Esophagus muscularis mucosa (tissue), 4 donors: ENCODE data around the gene AGPS. TPM values are rescaled to one million over a fixed set of nuclear protein-coding genes. Genes with fewer than 3 reads are reported as not detected.
"Not testable (repeated sequence)": the region's sequence is repeated elsewhere in the genome, so short reads cannot be mapped to it uniquely, and the experiment has no call there.

Experiments
- DNase-seq: peaks from one replicate; pipeline ENCODE4 v3.0.0-alpha.2; 2017; ENCODE audit errors: extremely low spot score
- H3K27ac ChIP-seq, 4 donors: fragments of 200-600 bp; sonication (generic); replicated peaks in 1 of 4; 1 replicate in 3 of 4; 2 replicates in 1 of 4; pipeline ENCODE4 v1.5.1; 2016 to 2019; ENCODE audit warnings: mild to moderate bottlenecking in 1 of 4
- H3K27me3 ChIP-seq, 4 donors: fragments of 200-600 bp; sonication (generic); one replicate each; pipeline versions ENCODE4 v1.5.1 to v1.6.0; 2016 to 2019
- H3K36me3 ChIP-seq, 4 donors: fragments of 200-600 bp; sonication (generic); one replicate each; pipeline ENCODE4 v1.5.1; 2016 to 2019
- H3K4me1 ChIP-seq, 4 donors: fragments of 200-600 bp; sonication (generic); one replicate each; pipeline ENCODE4 v1.5.1; 2016 to 2019
- H3K4me3 ChIP-seq, 4 donors: fragments of 200-600 bp; sonication (generic); 1 replicate in 2 of 4; 2 replicates in 2 of 4; pipeline ENCODE4 v1.5.1; 2016 to 2019; ENCODE audit warnings: mild to moderate bottlenecking in 4 of 4, moderate library complexity in 1 of 4
- H3K9me3 ChIP-seq, 4 donors: fragments of 200-600 bp; sonication (generic); 1 replicate in 3 of 4; 2 replicates in 1 of 4; pipeline ENCODE4 v1.5.1; 2016 to 2019
- EP300 ChIP-seq: sonication (generic); formaldehyde crosslinking; IDR thresholded peaks from one replicate; pipeline ENCODE4 v1.6.1; 2017; ENCODE audit warnings: antibody characterized with exemption
- POLR2A ChIP-seq: fragments of 450-650 bp; IDR thresholded peaks from one replicate; pipeline ENCODE4 v1.6.1; 2017; ENCODE audit warnings: antibody characterized with exemption, moderate library complexity, mild to moderate bottlenecking, low read depth
- POLR2AphosphoS5 ChIP-seq, 2 donors: sonication (generic); formaldehyde crosslinking; IDR thresholded peaks; one replicate each; pipeline ENCODE4 v1.6.1; 2017; ENCODE audit warnings: antibody characterized with exemption in 2 of 2
- whole genome bisulfite sequencing: methylation state at CpG from one replicate; pipeline ENCODE4 v1.1.5; 2018; 5-methylcytosine and 5-hydroxymethylcytosine counted together
- intact Hi-C: fragments of 100-400 bp; cut with DNase I; formaldehyde crosslinking; loops from one replicate; pipeline ENCODE4 v1.15.1; 2023
- total RNA-seq, 4 donors: library from RNA; depleted of rRNA; stranded (reverse); fragments of >200 nt; gene quantifications; one replicate each; pipeline versions ENCODE4 v1.1.0 to v1.2.1, GENCODE V29; 2016
- TF ChIP-seq, protein P1 (sequence below), 3 experiments: fragments of 200-600 bp in 2 of 3; fragments of 450-650 bp in 1 of 3; sonication (generic) in 2 of 3; IDR thresholded peaks; one replicate each; pipeline ENCODE4 v1.5.1; 2017 to 2019; ENCODE audit warnings: antibody characterized with exemption in 3 of 3, mild to moderate bottlenecking in 2 of 3, moderate library complexity in 1 of 3

Gene AGPS
- total RNA-seq, 4 donors from 2014 or later: 26.3 to 46.1 (median 37.0) TPM

GRCh38 chr2:177434475-177434874 lies 41.9 kb downstream of the AGPS start:
- H3K9me3 ChIP-seq: peaks cover 0 to 34% (median 25%) of the 10 kb centered on the region in 4 donors
- peaks cover 0 to 18% (median 3%) of the 10 kb centered on the region in 4 donors for H3K36me3 ChIP-seq
- H3K4me3 ChIP-seq: no peak overlapping the region
- H3K27ac ChIP-seq: no peak overlapping the region
- TF ChIP-seq, protein P1, sequence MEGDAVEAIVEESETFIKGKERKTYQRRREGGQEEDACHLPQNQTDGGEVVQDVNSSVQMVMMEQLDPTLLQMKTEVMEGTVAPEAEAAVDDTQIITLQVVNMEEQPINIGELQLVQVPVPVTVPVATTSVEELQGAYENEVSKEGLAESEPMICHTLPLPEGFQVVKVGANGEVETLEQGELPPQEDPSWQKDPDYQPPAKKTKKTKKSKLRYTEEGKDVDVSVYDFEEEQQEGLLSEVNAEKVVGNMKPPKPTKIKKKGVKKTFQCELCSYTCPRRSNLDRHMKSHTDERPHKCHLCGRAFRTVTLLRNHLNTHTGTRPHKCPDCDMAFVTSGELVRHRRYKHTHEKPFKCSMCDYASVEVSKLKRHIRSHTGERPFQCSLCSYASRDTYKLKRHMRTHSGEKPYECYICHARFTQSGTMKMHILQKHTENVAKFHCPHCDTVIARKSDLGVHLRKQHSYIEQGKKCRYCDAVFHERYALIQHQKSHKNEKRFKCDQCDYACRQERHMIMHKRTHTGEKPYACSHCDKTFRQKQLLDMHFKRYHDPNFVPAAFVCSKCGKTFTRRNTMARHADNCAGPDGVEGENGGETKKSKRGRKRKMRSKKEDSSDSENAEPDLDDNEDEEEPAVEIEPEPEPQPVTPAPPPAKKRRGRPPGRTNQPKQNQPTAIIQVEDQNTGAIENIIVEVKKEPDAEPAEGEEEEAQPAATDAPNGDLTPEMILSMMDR (IDR thresholded peaks at IDR 0.05): no peak
- TF ChIP-seq POLR2AphosphoS5 (IDR thresholded peaks at IDR 0.05) (no peak), EP300 (no peak), POLR2A (no peak)
- H3K27me3 ChIP-seq: no peaks in the 10 kb centered on the region
- no peak for DNase-seq
- no peaks in the 10 kb centered on the region for H3K4me1 ChIP-seq
- 92% methylated on average over 1 of the region's 1 CpG for WGBS
- intact Hi-C loops: no loop called here

DNA sequence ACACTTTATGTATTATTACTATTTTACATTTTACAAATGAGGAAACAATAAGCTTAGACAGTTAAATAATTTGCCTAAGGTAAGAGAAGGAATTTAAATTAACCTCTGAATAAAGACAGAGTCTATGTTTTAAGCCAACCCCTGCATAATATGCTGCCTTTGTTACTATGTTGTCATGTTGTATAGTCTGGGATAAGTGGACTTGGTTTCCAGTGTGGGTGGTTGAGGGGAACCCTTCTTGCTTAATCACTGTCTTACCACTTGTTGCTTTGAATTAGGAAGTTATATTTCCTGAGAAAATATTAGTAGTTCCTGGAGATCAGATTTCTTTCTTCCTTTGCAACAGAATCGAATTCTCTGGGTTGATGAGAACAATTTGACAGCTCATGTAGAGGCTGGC lies 52.6 kb downstream of the AGPS start:
- Histone ChIP-seq H3K9me3 (no peaks in the 10 kb centered on the region), H3K36me3 (peaks cover 17 to 48% (median 19%) of the 10 kb centered on the region in 4 donors), H3K27ac (no peak overlapping the region), H3K4me1 (no peaks in the 10 kb centered on the region), H3K4me3 (no peak overlapping the region), H3K27me3 (no peaks in the 10 kb centered on the region)
- intact Hi-C loops: no loop called here
- 72% methylated on average over 1 of the region's 1 CpG for WGBS
- DNase-seq: no peak
- TF ChIP-seq EP300 (no peak), POLR2AphosphoS5 (IDR thresholded peaks at IDR 0.05) (no peak), POLR2A (no peak)
- TF ChIP-seq, protein P1 (IDR thresholded peaks at IDR 0.05): no peak

- H3K36me3 ChIP-seq: peaks cover 13 to 46% (median 17%) of the 10 kb centered on the region in 4 donors
- TF ChIP-seq, protein P1 (IDR thresholded peaks at IDR 0.05): no peak
- TF ChIP-seq EP300: no peak
- no peak for TF ChIP-seq POLR2AphosphoS5 (IDR thresholded peaks at IDR 0.05)
- TF ChIP-seq POLR2A: no peak
- H3K4me1 ChIP-seq: no peaks in the 10 kb centered on the region
- WGBS: 94% methylated on average over 2 of the region's 2 CpGs
- no peak overlapping the region for H3K27ac ChIP-seq
- no peaks in the 10 kb centered on the region for H3K9me3 ChIP-seq
- H3K27me3 ChIP-seq: no peaks in the 10 kb centered on the region
- H3K4me3 ChIP-seq: no peak overlapping the region
- DNase-seq: no peak
- intact Hi-C loops: no loop called here
Measured at GRCh38 chr2:177448031-177448430, 55.5 kb downstream of the AGPS start.

DNA sequence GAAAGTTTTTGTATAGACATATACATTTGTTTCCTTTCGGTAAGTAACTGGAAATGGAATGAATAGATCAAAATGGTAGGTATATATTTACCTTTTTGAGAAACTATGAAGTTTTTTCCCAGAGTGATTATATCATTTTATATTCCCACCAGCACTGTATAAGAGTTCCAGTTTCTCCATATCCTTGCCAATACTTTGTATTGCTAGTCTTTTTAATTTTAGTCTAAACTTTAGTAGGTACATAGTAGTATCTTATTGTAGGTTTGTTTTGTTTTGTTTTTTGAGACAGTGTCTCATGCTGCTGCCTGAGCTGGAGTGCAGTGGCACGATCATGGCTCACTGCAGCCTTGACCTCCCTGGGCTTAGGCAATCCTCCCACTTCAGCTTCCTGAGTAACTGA lies 56.6 kb downstream of the AGPS start:
- Histone ChIP-seq H3K9me3 (no peaks in the 10 kb centered on the region), H3K27me3 (no peaks in the 10 kb centered on the region), H3K4me1 (no peaks in the 10 kb centered on the region), H3K27ac (no peak overlapping the region), H3K36me3 (peaks cover 13 to 47% (median 17%) of the 10 kb centered on the region in 4 donors), H3K4me3 (no peak overlapping the region)
- no peak for DNase-seq
- TF ChIP-seq, protein P1 (IDR thresholded peaks at IDR 0.05): no peak
- TF ChIP-seq EP300 (no peak), POLR2A (no peak), POLR2AphosphoS5 (IDR thresholded peaks at IDR 0.05) (no peak)
- WGBS: 98% methylated on average over 2 of the region's 2 CpGs
- intact Hi-C loops: no loop called here

- Histone ChIP-seq H3K27ac (no peak overlapping the region), H3K27me3 (no peaks in the 10 kb centered on the region), H3K4me3 (no peak overlapping the region), H3K36me3 (peaks cover 0 to 30% (median 0%) of the 10 kb centered on the region in 4 donors), H3K9me3 (no peaks in the 10 kb centered on the region), H3K4me1 (no peaks in the 10 kb centered on the region)
- WGBS: 90% methylated on average over 3 of the region's 3 CpGs
- TF ChIP-seq POLR2AphosphoS5 (IDR thresholded peaks at IDR 0.05) (no peak), EP300 (no peak), POLR2A (no peak)
- TF ChIP-seq, protein P1 (IDR thresholded peaks at IDR 0.05): no peak
- DNase-seq: no peak
- intact Hi-C loops: no loop called here
Measured at GRCh38 chr2:177455187-177455586, 62.6 kb downstream of the AGPS start.

GRCh38 chr2:177459756-177460155 lies 67.2 kb downstream of the AGPS start:
- 100% methylated on average over 1 of the region's 1 CpG for WGBS
- H3K4me1 ChIP-seq, intact Hi-C loops, H3K27me3 ChIP-seq, DNase-seq, H3K27ac ChIP-seq, H3K4me3 ChIP-seq, H3K9me3 ChIP-seq: not testable (repeated sequence)
- H3K36me3 ChIP-seq: peaks cover 0 to 20% (median 6%) of the 10 kb centered on the region in 4 donors
